Body of pancreas (tissue), 4 donors: ENCODE results near the gene DLG2.

ENCODE experiments used
- POLR2A ChIP-seq, 3 donors: fragments of 450-650 bp; IDR thresholded peaks; one replicate each; pipeline ENCODE4 v1.6.1; 2016; ENCODE audit warnings: antibody characterized with exemption in 3 of 3, mild to moderate bottlenecking in 2 of 3
- TF ChIP-seq, protein P1 (sequence below), 7 experiments: fragments of 450-650 bp in 4 of 7; fragments of 200-600 bp in 3 of 7; sonication (generic) in 3 of 7; IDR thresholded peaks; one replicate each; pipeline ENCODE4 v1.5.1; 2016 to 2019; ENCODE audit warnings: antibody characterized with exemption in 7 of 7

DNA sequence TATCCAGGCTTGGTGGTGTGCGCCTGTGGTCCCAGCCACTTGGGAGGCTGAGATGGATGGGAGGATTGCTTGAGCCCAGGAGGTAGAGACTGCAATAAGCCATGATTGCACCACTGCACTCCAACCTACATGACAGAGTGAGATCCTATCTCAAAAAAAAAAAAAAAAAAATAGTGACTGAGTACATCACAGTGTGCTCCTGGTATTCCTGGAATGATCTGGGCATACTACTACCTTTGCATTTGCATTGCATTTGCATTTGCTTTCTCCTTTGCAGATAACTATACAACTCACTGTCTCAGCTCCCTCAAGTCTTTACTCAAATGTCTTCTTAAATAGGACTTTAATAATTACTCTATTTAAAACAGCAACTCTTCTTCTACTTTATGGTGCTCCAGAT lies 51.8 kb downstream of the DLG2 start:
- TF ChIP-seq, protein P1, sequence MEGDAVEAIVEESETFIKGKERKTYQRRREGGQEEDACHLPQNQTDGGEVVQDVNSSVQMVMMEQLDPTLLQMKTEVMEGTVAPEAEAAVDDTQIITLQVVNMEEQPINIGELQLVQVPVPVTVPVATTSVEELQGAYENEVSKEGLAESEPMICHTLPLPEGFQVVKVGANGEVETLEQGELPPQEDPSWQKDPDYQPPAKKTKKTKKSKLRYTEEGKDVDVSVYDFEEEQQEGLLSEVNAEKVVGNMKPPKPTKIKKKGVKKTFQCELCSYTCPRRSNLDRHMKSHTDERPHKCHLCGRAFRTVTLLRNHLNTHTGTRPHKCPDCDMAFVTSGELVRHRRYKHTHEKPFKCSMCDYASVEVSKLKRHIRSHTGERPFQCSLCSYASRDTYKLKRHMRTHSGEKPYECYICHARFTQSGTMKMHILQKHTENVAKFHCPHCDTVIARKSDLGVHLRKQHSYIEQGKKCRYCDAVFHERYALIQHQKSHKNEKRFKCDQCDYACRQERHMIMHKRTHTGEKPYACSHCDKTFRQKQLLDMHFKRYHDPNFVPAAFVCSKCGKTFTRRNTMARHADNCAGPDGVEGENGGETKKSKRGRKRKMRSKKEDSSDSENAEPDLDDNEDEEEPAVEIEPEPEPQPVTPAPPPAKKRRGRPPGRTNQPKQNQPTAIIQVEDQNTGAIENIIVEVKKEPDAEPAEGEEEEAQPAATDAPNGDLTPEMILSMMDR (IDR thresholded peaks at IDR 0.05) = no peak
- TF ChIP-seq POLR2A (IDR thresholded peaks at IDR 0.05) = no peak
